ENCODE measurements around the gene OR6J1.
"Not testable (repeated sequence)": the region's sequence is repeated elsewhere in the genome, so short reads cannot be mapped to it uniquely, and the experiment has no call there.

Gene OR6J1

DNA sequence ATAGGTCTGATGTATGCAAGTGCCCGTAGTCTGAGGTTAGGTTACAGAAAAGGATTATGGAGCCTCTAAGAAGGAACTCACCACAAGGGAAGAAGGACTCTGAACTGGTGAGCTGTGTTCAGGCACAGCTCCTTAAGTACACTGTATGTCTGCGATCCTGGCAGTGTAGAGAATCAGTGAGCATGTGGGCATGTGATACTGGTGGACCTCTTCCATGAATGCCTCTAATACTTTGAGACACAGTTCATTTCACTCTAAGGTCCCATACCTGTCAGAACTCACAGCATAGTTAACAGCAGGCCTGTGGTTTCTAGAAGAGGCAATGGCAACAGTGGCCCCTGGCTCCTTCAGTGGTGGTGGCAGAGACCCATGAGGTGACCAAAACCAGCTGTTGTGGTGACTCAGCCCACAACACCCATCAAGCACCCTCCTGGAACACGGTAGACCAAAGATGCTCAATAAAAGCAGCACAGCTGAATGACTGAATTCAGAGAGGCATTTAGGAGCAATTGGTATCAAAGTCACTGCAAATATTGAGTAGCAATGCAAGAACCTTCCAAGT is 6.9 kb upstream of the OR6J1 start:
- no peak for DNase-seq (ENCODE audit: low spot score)

GRCh38 chr14:22650046-22650739 is 6.0 kb upstream of the OR6J1 start:
- DNase-seq (ENCODE audit: low spot score): no peak

- no peak for DNase-seq (ENCODE audit: low spot score)
Measured at GRCh38 chr14:22648506-22648905, 4.4 kb upstream of the OR6J1 start.

DNA sequence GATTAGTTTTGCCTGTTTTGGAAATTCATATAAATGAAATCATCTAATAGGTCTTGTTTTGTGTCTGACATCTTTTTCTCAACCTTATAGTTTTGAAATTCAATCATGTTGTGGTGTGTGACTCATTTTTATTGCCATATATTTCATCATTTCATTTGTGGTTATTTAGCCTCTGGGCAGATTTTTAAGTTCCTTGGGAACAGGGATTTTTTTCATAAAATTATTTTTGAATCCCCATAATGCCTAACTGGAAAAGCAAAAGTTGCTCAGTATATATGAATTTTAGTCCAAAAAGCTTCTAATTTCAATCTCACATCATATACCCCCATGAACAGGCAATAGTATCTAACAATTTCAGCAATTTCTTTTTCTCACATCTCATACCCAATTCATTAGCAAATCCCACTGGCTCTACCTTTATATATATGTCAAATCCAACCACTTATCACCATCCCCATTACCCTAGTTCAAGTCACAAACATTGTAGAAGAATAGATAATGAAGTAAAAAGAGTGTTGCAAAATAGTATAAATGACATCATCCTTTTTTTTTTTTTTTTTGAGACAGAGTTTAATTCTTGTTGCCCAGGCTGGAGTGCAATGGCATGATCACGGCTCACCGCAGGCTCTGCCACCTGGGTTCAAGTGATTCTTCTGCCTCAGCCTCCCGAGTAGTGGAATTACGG is 2.6 kb upstream of the OR6J1 start:
- DNase-seq (ENCODE audit: low spot score): no peak

DNA sequence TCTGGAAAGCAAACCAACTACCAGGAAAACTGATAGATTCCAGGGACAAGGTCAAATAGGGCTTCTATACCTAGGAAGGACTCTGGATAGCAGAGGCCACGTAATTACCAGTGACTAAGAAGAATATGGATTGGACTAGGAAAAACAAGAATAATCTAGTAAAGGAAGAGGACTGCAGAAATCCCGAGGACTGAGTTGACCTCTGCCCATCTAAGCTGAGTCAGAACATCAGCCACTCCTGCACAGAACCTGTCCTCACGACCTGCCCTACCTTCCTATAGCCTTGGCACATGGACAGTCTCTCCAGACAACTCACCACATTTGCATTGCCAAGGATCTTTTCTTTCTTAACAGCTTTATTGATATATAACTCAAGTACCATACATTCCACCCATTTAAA is 2.3 kb downstream of the OR6J1 start:
- DNase-seq (ENCODE audit: low spot score): no peak

DNA sequence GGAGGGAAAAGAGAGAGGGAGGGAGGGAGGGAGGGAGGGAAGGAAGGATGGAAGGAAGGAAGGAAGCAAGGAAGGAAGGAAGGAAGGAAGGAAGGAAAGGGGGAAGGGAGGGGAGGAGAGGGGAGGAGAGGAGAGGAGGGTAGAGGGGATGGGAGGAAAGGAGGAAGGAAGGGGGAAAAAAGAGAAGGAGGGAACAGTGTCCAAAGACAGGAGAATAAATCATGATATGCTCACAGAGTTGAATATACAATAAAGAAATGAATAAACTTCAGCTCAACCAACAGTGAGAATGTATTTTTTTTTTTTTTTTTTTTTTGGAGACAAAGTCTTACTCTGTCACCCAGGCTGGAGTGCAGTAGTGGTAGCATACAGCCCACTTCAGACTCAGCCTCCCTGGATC is 4.0 kb downstream of the OR6J1 start:
- DNase-seq (ENCODE audit: low spot score): no peak

DNA sequence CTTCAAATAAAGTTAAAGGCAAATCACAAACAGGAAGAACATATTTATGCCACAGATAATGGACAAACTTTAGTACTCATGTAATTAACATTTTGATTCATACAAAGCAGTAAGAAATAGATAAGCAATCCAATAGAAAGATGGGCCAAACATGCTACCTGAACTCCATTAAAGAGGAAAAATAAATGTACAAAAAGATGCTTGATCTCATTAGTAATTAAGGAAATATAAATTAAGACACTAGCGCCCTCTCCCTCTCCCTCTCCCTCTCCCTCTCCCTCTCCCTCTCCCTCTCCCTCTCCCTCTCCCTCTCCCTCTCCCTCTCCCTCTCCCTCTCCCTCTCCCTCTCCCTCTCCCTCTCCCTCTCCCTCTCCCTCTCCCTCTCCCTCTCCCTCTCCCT is 8.2 kb downstream of the OR6J1 start:
- not testable (repeated sequence) for DNase-seq (ENCODE audit: low spot score)

DNA sequence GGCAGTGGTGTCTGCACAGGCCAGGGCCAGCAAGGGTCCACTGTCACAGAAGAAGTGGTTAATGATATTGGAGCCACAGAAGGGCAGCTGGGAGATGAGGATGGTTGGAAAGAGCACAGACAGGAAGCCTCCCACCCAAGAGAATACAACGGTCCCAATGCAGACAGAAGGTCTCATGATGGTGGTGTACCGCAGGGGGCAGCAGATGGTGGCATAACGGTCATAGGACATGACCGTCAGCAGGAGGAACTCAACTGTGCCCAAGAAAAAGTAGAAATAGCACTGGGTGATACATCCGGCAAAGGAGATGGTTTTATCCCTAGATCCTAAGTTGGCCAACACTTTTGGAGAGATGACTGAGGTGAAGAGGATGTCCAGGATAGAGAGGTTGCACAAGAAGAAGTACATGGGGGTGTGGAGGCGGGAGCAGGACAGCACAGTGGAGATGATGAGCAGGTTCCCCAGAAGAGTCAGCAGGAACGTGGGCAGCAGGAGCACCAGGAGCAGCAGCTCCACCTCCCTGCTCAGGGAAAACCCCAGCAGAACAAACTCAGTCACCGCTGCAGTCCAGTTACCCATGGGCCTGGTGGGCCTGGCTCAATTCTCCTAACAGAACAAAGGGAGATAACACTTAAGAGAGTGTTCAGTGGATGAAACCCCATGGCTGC is 9.8 kb downstream of the OR6J1 start:
- DNase-seq (ENCODE audit: low spot score): no peak

DNA sequence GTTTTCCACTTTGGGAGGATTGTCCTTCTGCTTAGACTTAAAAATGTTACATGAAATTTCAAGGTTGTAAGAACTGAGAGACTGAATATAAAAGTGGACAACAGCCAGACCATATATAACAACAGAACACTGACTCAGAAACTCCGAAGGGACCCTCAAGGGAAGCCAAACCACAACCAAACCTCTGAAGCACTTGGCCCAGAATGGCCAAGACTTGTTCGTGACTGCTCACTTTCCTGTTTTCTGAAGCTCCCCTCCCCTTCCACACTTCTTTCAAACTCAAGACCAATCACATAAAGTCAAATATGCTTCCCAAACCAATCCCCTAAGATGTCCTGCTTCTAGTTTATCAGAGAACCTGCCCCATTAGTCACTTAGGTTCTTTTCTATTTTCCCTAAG is 13.7 kb downstream of the OR6J1 start:
- no peak for DNase-seq (ENCODE audit: low spot score)

- DNase-seq (ENCODE audit: low spot score): no peak
Measured at GRCh38 chr14:22630066-22630465, 14.1 kb downstream of the OR6J1 start.

GRCh38 chr14:22629361-22629760 is 14.8 kb downstream of the OR6J1 start:
- DNase-seq (ENCODE audit: low spot score): no peak

DNA sequence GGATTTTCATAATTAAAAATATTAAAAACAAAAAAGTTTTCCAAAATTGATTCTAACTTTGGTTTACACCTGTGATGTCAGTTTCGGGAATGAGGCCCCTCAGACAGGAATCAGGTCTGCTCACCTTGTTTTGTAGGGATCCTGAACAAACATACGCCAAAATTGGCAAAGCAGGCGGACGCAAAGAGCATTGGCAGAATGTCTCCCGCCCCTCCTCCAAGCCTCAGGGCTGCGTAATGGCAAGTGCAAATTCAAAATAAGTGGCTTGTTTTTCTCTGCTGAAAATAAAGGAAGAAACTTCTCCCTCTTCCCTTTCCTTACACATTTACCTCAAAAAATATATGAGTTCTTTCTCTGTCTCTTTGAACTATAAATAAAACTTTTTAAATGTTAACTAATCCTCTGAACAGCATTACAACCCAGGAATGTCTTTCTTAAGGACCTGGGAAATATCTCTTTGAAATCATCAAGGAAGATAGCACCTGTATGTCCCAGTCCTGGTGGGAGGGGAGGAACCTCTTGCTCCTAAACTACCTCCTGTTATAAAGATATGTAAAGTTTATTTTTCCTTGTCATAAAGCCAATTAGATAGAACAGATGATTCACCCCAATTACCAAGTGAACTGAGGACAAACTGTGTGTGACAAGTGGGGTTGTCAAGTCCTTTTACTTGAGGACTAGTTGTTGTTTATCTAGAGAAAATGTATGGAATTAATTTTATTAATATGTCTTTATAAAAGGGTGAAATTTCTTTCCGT is 16.5 kb downstream of the OR6J1 start:
- DNase-seq (ENCODE audit: low spot score): no peak

GRCh38 chr14:22626590-22626989 is 17.6 kb downstream of the OR6J1 start:
- no peak for DNase-seq (ENCODE audit: low spot score)

DNA sequence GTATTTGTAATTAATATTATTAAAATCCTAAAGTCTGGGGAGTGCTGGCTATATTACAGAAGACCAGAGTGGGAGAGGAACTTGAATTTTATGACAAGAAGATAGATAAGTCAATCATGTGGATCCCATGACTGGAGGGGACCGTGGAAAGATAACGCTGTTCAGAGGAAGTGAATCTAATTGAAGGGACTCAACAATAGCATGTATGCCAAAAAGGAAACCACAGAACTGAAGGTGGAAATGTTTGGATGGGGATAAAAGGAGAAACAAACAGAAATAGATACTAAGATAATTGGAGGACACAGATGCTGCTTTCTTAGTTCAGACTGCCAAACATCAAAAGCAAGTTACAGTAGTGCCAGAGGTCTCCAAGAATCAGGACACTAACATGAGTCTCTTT is 21.1 kb downstream of the OR6J1 start:
- no peak for DNase-seq (ENCODE audit: low spot score)

DNA sequence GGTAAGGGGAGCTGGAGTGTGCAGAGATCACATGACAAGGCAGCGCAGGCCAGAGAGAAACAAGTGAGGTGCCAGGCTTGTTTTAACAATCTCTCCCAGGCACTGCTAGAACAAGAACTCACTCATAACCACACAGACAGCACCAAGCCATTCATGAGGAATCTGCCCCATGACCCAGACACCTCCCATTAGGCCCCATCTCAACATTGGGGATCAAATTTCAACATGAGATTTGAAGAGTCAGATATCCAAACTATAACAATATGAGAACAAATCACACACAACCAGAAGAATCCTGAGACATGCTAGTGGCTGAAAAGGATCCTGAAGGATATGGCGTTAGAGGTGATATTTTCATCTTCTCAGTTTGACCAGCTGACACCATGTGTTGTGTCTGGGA is 21.9 kb downstream of the OR6J1 start:
- no peak for DNase-seq (ENCODE audit: low spot score)

DNA sequence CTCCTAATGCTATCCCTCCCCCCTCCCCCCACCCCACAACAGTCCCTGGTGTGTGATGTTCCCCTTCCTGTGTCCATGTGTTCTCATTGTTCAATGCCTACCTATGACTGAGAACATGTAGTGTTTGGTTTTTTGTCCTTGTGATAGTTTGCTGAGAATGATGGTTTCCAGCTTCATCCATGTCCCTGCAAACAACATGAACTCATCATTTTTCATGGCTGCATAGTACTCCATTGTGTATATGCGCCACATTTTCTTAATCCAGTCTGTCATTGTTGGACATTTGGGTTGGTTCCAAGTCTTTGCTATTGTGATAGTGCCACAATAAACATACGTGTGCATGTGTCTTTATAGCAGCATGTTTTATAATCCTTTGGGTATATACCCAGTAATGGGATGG is 28.4 kb downstream of the OR6J1 start:
- DNase-seq (ENCODE audit: low spot score): not testable (repeated sequence)

DNA sequence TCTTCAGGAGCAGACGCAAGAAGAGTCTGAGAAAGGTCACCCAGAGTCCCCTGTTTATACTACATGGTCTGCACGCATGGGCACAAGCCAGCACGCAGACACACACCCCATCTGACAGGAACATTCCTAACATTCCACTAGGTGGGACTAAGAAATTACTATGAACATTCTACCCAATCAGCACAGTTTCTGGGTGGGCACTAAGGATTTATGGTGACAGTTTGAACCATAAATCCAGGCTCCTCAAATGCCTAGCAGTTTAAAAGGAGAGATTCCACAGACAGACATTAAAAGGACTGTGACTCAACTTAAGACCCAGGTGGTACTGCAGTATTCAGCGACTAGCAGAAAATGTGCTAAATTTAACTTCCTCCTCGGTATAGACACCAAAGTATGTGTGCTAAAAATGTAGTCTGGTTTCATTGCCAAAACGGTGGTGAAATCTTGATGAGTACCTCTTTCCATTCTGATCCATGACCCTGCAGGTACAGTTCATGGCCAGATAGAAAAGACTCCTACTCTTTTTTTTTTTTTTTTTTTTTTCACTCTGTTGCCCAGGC is 29.8 kb downstream of the OR6J1 start:
- DNase-seq (ENCODE audit: low spot score): no peak

DNA sequence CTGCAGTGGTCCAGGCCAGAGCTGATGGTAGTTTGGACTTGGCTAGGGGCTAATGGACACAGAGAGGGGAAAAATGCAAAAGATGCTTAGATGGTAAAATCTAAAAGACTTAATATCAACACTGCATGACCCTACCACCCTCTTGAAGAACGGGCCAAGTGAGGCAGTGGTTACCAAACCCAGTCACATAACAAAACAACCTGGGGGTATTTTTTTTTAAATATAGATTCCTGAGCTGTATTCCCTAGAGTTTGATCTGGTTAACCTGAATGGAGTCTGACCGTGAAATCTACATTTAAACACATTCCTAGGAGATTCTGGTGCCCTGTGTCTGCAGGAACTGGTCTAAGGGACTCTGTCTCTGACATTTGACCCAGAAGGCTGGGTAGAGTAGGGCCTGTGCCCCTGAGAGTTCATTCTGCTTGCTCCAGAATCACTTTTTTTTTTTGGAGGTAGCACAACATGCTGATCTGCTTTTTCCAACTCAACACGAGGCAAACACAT is 30.4 kb downstream of the OR6J1 start:
- DNase-seq (ENCODE audit: low spot score): no peak

DNA sequence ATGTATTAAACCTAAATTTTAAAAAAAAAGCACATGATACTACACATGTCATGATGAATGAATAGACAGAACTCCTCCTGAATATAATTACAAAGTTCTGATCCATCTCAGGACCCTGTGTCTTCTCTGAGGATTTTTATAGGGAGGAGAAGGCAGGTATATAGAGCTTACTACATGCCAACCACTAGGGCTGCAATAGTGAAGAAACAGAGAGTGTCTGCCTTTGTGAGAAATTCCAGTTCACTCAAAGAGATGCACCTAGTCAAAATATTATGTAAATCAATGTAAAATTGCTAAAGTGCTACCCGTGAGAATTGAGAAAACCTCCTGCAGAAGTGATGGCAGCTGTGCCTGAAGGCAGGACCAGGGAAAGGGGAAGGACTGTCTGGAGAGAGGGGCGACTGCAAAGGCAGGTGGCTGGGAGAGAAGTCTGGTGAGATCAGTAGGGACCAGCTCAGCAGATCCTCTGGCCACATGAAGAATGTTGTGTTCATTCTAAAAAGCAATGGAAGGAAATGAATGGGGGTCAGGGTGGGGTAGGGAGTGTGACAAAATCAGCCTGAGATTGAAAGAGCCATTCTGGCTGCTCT is 31.0 kb downstream of the OR6J1 start:
- DNase-seq (ENCODE audit: low spot score): no peak

GRCh38 chr14:22610931-22611330 is 33.2 kb downstream of the OR6J1 start:
- DNase-seq (ENCODE audit: low spot score): no peak

GRCh38 chr14:22607291-22607690 is 36.9 kb downstream of the OR6J1 start:
- DNase-seq (ENCODE audit: low spot score): no peak
